ENCODE measurements around the gene GNB1L. TPM values are rescaled to one million over a fixed set of nuclear protein-coding genes. Genes with fewer than 3 reads are reported as not detected.
A peak's percentile ranks its signal among the peaks of the same experiment; 100 is the strongest.
"Not testable (repeated sequence)": the region's sequence is repeated elsewhere in the genome, so short reads cannot be mapped to it uniquely, and the experiment has no call there.

GNB1L gene
- total and polyA plus RNA-seq, 2 experiments from 2014 or later: 14.3 to 16.5 TPM

DNA sequence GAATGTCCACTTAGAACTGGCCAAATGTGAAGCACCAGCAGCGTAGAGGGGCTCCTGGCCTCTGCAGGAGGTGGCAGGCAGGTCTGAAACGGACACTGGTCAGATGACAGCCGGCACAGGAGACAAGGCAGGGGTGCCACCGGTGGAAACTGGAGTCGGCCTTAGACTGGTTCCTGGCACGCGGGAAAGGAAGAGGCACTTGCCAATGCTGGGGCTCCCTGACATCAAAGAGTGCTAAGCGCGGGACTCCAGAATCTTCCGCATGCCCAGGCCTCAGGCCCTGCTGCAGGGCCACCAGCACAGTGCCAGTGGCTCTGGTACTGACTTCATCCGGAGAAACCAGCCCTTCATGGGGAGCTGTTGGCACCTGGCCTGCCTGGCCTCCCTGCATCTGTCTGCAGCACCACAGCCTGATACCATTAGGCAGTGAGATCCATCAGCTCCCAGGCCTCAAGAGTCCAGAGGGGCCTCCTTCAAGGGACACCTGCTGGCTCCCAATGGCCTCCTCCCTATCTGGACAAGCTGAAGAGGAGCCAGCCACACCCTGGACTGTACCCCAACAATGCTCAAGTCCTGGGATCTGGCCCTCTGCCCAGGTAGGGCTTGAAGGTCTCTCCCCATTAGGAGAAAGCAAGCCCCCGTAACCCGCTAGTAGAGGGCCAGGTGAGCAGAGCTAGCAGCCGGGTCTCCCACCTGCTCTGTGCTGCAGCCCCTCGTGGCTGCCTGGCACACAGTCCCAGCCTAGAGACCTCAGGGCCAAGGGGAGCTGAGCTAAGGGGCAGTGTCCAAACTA lies 29.7 kb upstream of the GNB1L start:
- Histone ChIP-seq H3K4me2 (ENCODE audit: unreplicated experiment) (no peak overlapping the region), H3K79me2 (ENCODE audit: insufficient read depth) (0 out of 2 replicates have a peak, but pooled peaks cover 16% of the 10 kb centered on the region), H3K36me3 (ENCODE audit: low read depth) (no peaks in the 10 kb centered on the region), H2AFZ (no peak overlapping the region), H3K27me3 (replicated peaks; ENCODE audit: insufficient read depth) (no peaks in the 10 kb centered on the region), H3K4me3 (no peak overlapping the region), H3F3A (ENCODE audit: insufficient read depth) (peaks cover 13% of the 10 kb centered on the region), H4K20me1 (ENCODE audit: insufficient read depth) (no peaks in the 10 kb centered on the region), H3K9ac (no peak overlapping the region), H3K27ac (no peak overlapping the region), H3K9me2 (ENCODE audit: insufficient read depth) (no peaks in the 10 kb centered on the region), H3K9me3 (ENCODE audit: low read depth) (no peaks in the 10 kb centered on the region), H3K4me1 (ENCODE audit: insufficient read depth) (peaks cover 45% of the 10 kb centered on the region)
- in situ Hi-C loops (cut with MboI): no loop called here
- TF ChIP-seq EZH2 (IDR thresholded peaks at IDR 0.05; ENCODE audit: insufficient read depth, poor library complexity, severe bottlenecking) (no peak), EZH2phosphoT487 (IDR thresholded peaks at IDR 0.05; ENCODE audit: insufficient read depth, low read depth) (no peak)
- no peak for DNase-seq
- 87 to 91% methylated on average over 14 to 15 of the region's 15 CpGs for WGBS, 2 experiments (ENCODE audit: low coverage in 1 of 2, low lambda C conversion rate in 2 of 2, missing lambda C conversion rate in 2 of 2)

DNA sequence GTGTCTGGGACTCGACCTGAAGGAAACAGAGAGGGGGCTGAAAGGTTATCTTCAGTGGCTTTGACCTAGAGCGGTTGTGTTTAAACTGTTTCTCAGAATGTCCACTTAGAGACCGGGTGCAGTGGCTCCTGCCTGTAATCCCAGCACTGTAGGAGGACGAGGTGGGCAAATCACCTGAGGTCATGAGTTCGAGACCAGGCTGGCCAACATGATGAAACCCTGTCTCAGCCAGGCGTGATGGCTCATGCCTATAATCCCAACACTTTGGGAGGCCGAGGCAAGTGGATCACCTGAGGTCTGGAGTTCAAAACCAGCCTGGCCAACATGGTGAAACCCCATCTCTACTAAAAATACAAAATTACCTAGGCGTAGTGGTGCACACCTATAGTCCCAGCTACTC lies 28.8 kb upstream of the GNB1L start:
- in situ Hi-C loops (cut with MboI); H3K9ac ChIP-seq; DNase-seq: not testable (repeated sequence)

GRCh38 chr22:19882446-19883381 lies 28.0 kb upstream of the GNB1L start:
- 87 to 90% methylated on average over 26 of the region's 26 CpGs for WGBS, 2 experiments (ENCODE audit: low coverage in 1 of 2, low lambda C conversion rate in 2 of 2, missing lambda C conversion rate in 2 of 2)
- Histone ChIP-seq H2AFZ (no peak overlapping the region), H3F3A (ENCODE audit: insufficient read depth) (peaks cover 13% of the 10 kb centered on the region), H4K20me1 (ENCODE audit: insufficient read depth) (no peaks in the 10 kb centered on the region), H3K9me3 (ENCODE audit: low read depth) (no peaks in the 10 kb centered on the region), H3K27ac (peak overlapping the region; percentile 84), H3K36me3 (ENCODE audit: low read depth) (no peaks in the 10 kb centered on the region), H3K4me1 (ENCODE audit: insufficient read depth) (peaks cover 56% of the 10 kb centered on the region), H3K4me2 (ENCODE audit: unreplicated experiment) (peak overlapping the region; percentile 51), H3K27me3 (replicated peaks; ENCODE audit: insufficient read depth) (no peaks in the 10 kb centered on the region), H3K9me2 (ENCODE audit: insufficient read depth) (no peaks in the 10 kb centered on the region), H3K9ac (peak overlapping the region; percentile 68), H3K4me3 (no peak overlapping the region), H3K79me2 (ENCODE audit: insufficient read depth) (0 out of 2 replicates have a peak, but pooled peaks cover 12% of the 10 kb centered on the region)
- no peak for TF ChIP-seq EZH2phosphoT487 (IDR thresholded peaks at IDR 0.05; ENCODE audit: insufficient read depth, low read depth)
- TF ChIP-seq EZH2 (IDR thresholded peaks at IDR 0.05; ENCODE audit: insufficient read depth, poor library complexity, severe bottlenecking): no peak
- DNase-seq: no peak
- in situ Hi-C loops (cut with MboI): no loop called here

More for the DNA sequence above, 28.8 kb upstream of the GNB1L start:
- H3K4me3 ChIP-seq; H3K9me2 ChIP-seq (ENCODE audit: insufficient read depth); H3K27ac ChIP-seq; H3K36me3 ChIP-seq (ENCODE audit: low read depth); H4K20me1 ChIP-seq (ENCODE audit: insufficient read depth); H3K27me3 ChIP-seq (replicated peaks; ENCODE audit: insufficient read depth); H3K4me2 ChIP-seq (ENCODE audit: unreplicated experiment); H2AFZ ChIP-seq; H3K9me3 ChIP-seq (ENCODE audit: low read depth): not testable (repeated sequence)
- Histone ChIP-seq H3K79me2 (ENCODE audit: insufficient read depth) (0 out of 2 replicates have a peak, but pooled peaks cover 12% of the 10 kb centered on the region), H3F3A (ENCODE audit: insufficient read depth) (peaks cover 13% of the 10 kb centered on the region), H3K4me1 (ENCODE audit: insufficient read depth) (peaks cover 54% of the 10 kb centered on the region)
- WGBS, 2 experiments (ENCODE audit: low coverage in 1 of 2, low lambda C conversion rate in 2 of 2, missing lambda C conversion rate in 2 of 2): 92 to 93% methylated on average over 8 of the region's 8 CpGs

GRCh38 chr22:19880786-19881569 lies 26.3 kb upstream of the GNB1L start:
- H3F3A ChIP-seq (ENCODE audit: insufficient read depth): peaks cover 13% of the 10 kb centered on the region
- no peaks in the 10 kb centered on the region for H3K27me3 ChIP-seq (replicated peaks; ENCODE audit: insufficient read depth)
- peaks cover 42% of the 10 kb centered on the region for H3K4me1 ChIP-seq (ENCODE audit: insufficient read depth)
- H3K9me2 ChIP-seq (ENCODE audit: insufficient read depth): no peaks in the 10 kb centered on the region
- peak; percentile 97 for DNase-seq
- peak overlapping the region; percentile 84 for H3K27ac ChIP-seq
- no peaks in the 10 kb centered on the region for H3K36me3 ChIP-seq (ENCODE audit: low read depth)
- H3K9ac ChIP-seq: peak overlapping the region; percentile 75
- TF ChIP-seq EZH2phosphoT487 (IDR thresholded peaks at IDR 0.05; ENCODE audit: insufficient read depth, low read depth): no peak
- TF ChIP-seq EZH2 (IDR thresholded peaks at IDR 0.05; ENCODE audit: insufficient read depth, poor library complexity, severe bottlenecking): no peak
- H3K4me2 ChIP-seq (ENCODE audit: unreplicated experiment): peak overlapping the region; percentile 60
- 16 to 18% methylated on average over 27 of the region's 27 CpGs for WGBS, 2 experiments (ENCODE audit: low coverage in 1 of 2, low lambda C conversion rate in 2 of 2, missing lambda C conversion rate in 2 of 2)
- H2AFZ ChIP-seq: no peak overlapping the region
- in situ Hi-C loops (cut with MboI): no loop called here
- H3K79me2 ChIP-seq (ENCODE audit: insufficient read depth): 0 out of 2 replicates have a peak, but pooled peaks cover 12% of the 10 kb centered on the region
- no peaks in the 10 kb centered on the region for H3K9me3 ChIP-seq (ENCODE audit: low read depth)
- H4K20me1 ChIP-seq (ENCODE audit: insufficient read depth): no peaks in the 10 kb centered on the region
- peak overlapping the region; percentile 58 for H3K4me3 ChIP-seq

Data from GM23248 (cell line).